ENCODE data around the gene DTD1.

Gene DTD1

DNA sequence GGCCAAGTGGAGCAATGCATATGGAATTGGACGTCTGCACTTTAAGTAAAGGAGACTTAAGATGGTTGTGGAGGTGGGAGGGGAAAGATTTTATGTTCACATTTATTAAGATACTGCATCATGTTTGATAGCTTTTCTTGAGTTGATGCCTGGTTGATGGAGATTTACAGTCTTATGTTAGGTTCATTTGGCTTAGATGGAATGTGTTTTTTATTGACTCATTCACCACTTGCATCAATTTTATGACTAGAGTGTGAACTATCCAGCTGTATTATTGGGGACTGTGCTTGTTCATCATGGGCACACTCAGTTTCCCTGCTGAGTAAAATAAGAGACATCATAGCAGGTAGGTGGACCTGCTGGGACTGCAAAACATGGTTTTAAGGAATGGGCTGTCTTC is 134.5 kb downstream of the DTD1 start:
- Histone ChIP-seq H3K9me2 (replicated peaks; ENCODE audit: low read depth, low read length) (no peaks in the 10 kb centered on the region), H2AFZ (ENCODE audit: low read length) (no peak overlapping the region), H3K4me3 (ENCODE audit: low read length, poor library complexity, severe bottlenecking) (no peak overlapping the region), H3K4me1 (ENCODE audit: insufficient read depth, low read length, poor library complexity, severe bottlenecking) (no peaks in the 10 kb centered on the region), H3K36me3 (ENCODE audit: insufficient read depth, low read length) (no peaks in the 10 kb centered on the region), H3F3A (ENCODE audit: low read depth) (no peaks in the 10 kb centered on the region), H3K9ac (ENCODE audit: low read depth, low read length, poor library complexity, severe bottlenecking) (no peak overlapping the region), H4K20me1 (ENCODE audit: insufficient read depth, low read length, poor library complexity, severe bottlenecking) (no peaks in the 10 kb centered on the region), H3K4me2 (ENCODE audit: low read depth, low read length, poor library complexity, severe bottlenecking) (no peak overlapping the region), H3K79me2 (ENCODE audit: insufficient read depth, low read length) (no peaks in the 10 kb centered on the region), H3K9me3 (ENCODE audit: insufficient read depth, low read depth, low read length) (0 out of 2 replicates have a peak, but pooled peaks cover 2% of the 10 kb centered on the region), H3K27me3 (ENCODE audit: insufficient read depth, low read length, poor library complexity, severe bottlenecking) (no peaks in the 10 kb centered on the region)
- TF ChIP-seq EZH2phosphoT487 (IDR thresholded peaks at IDR 0.05; ENCODE audit: borderline replicate concordance) = no peak
- TF ChIP-seq, protein P1, sequence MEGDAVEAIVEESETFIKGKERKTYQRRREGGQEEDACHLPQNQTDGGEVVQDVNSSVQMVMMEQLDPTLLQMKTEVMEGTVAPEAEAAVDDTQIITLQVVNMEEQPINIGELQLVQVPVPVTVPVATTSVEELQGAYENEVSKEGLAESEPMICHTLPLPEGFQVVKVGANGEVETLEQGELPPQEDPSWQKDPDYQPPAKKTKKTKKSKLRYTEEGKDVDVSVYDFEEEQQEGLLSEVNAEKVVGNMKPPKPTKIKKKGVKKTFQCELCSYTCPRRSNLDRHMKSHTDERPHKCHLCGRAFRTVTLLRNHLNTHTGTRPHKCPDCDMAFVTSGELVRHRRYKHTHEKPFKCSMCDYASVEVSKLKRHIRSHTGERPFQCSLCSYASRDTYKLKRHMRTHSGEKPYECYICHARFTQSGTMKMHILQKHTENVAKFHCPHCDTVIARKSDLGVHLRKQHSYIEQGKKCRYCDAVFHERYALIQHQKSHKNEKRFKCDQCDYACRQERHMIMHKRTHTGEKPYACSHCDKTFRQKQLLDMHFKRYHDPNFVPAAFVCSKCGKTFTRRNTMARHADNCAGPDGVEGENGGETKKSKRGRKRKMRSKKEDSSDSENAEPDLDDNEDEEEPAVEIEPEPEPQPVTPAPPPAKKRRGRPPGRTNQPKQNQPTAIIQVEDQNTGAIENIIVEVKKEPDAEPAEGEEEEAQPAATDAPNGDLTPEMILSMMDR (conservative IDR thresholded peaks at IDR 0.05; ENCODE audit: low read length) = no peak

DNA sequence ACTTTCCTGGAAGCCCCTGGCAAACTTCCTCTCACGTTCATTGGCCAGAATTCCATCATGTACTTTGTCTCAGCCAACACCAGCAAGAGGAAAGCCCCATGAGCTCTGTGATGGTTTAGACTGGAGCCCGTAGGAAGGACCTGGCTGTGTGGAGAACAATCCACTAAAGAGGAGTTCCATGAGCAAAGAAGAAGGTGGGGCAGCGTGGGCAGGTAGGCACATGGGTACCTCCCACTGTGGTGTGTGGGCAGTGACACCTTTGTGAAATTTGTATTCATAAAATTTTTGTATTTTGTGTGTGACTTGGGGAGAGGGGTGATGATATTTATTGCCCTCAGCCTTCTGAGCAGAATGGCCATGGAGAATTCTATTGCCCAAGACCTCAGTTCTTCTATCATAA is 136.2 kb downstream of the DTD1 start:
- H3K9me3 ChIP-seq (ENCODE audit: insufficient read depth, low read depth, low read length) = 0 out of 2 replicates have a peak, but pooled peaks cover 2% of the 10 kb centered on the region
- no peaks in the 10 kb centered on the region for H4K20me1 ChIP-seq (ENCODE audit: insufficient read depth, low read length, poor library complexity, severe bottlenecking)
- no peaks in the 10 kb centered on the region for H3K9me2 ChIP-seq (replicated peaks; ENCODE audit: low read depth, low read length)
- no peaks in the 10 kb centered on the region for H3K4me1 ChIP-seq (ENCODE audit: insufficient read depth, low read length, poor library complexity, severe bottlenecking)
- TF ChIP-seq EZH2phosphoT487 (IDR thresholded peaks at IDR 0.05; ENCODE audit: borderline replicate concordance) = no peak
- TF ChIP-seq, protein P1 (conservative IDR thresholded peaks at IDR 0.05; ENCODE audit: low read length) = no peak
- H3K4me3 ChIP-seq (ENCODE audit: low read length, poor library complexity, severe bottlenecking) = no peak overlapping the region
- no peak overlapping the region for H3K9ac ChIP-seq (ENCODE audit: low read depth, low read length, poor library complexity, severe bottlenecking)
- H3K79me2 ChIP-seq (ENCODE audit: insufficient read depth, low read length) = no peaks in the 10 kb centered on the region
- H3K36me3 ChIP-seq (ENCODE audit: insufficient read depth, low read length) = no peaks in the 10 kb centered on the region
- H3K4me2 ChIP-seq (ENCODE audit: low read depth, low read length, poor library complexity, severe bottlenecking) = no peak overlapping the region
- no peaks in the 10 kb centered on the region for H3F3A ChIP-seq (ENCODE audit: low read depth)
- no peaks in the 10 kb centered on the region for H3K27me3 ChIP-seq (ENCODE audit: insufficient read depth, low read length, poor library complexity, severe bottlenecking)
- no peak overlapping the region for H2AFZ ChIP-seq (ENCODE audit: low read length)

DNA sequence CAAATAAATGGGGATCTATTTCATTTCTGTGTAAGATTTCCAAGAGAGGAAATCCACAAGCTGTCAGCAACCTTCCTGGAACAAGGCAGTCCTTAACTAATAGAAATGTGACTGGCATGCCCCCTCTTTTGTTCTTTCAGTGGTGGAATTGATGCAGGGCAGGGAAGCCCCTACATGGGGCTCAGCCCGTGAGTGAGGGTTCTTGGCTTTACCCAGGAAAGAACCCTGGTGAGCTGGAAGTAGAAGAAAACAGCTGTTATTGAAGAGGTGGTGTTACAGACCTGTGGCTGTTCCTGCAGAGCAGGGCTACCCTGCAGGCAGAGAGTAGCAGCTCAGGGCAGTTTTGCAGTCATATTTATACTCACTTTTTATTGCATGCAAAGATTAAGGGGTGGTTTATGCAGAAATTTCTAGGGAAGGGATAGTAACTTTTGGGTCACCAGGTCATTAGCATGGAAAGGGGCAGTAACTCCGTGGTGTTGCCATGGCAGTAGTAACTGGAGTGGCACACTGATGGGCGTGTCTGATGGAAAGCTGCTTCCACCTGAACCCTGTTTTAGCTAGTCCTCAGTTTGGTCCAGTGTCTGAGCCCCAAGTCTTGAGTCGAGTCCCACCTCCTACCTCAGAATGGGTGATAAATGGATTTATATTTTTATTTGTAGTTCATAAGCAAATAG is 137.1 kb downstream of the DTD1 start:
- Histone ChIP-seq H4K20me1 (ENCODE audit: insufficient read depth, low read length, poor library complexity, severe bottlenecking) (no peaks in the 10 kb centered on the region), H3F3A (ENCODE audit: low read depth) (no peaks in the 10 kb centered on the region), H3K4me3 (ENCODE audit: low read length, poor library complexity, severe bottlenecking) (no peak overlapping the region), H3K27me3 (ENCODE audit: insufficient read depth, low read length, poor library complexity, severe bottlenecking) (no peaks in the 10 kb centered on the region), H2AFZ (ENCODE audit: low read length) (no peak overlapping the region), H3K79me2 (ENCODE audit: insufficient read depth, low read length) (no peaks in the 10 kb centered on the region), H3K36me3 (ENCODE audit: insufficient read depth, low read length) (no peaks in the 10 kb centered on the region), H3K4me2 (ENCODE audit: low read depth, low read length, poor library complexity, severe bottlenecking) (no peak overlapping the region), H3K9me2 (replicated peaks; ENCODE audit: low read depth, low read length) (no peaks in the 10 kb centered on the region), H3K9me3 (ENCODE audit: insufficient read depth, low read depth, low read length) (0 out of 2 replicates have a peak, but pooled peaks cover 2% of the 10 kb centered on the region), H3K9ac (ENCODE audit: low read depth, low read length, poor library complexity, severe bottlenecking) (no peak overlapping the region), H3K4me1 (ENCODE audit: insufficient read depth, low read length, poor library complexity, severe bottlenecking) (no peaks in the 10 kb centered on the region)
- TF ChIP-seq, protein P1 (conservative IDR thresholded peaks at IDR 0.05; ENCODE audit: low read length) = no peak
- no peak for TF ChIP-seq EZH2phosphoT487 (IDR thresholded peaks at IDR 0.05; ENCODE audit: borderline replicate concordance)

Data from Loucy (cell line).